GM12865 (cell line): ENCODE measurements around the gene FAM174C.

Source experiments
- DNase-seq: peaks from one replicate; pipeline ENCODE4 v3.0.0; 2010; ENCODE audit warnings: low read depth
- H3K4me3 ChIP-seq: 2 replicates; pipeline ENCODE4 v1.5.1; 2011; ENCODE audit warnings: mild to moderate bottlenecking, low read depth, low read length, control low read depth
- TF ChIP-seq, protein P1 (sequence below): IDR thresholded peaks from 2 replicates; pipeline ENCODE4 v1.5.1; 2011; ENCODE audit warnings: low read length, control low read depth, low read depth, inconsistent platforms; ENCODE audit not compliant: insufficient read depth; ENCODE audit errors: missing control alignments

Gene FAM174C

DNA sequence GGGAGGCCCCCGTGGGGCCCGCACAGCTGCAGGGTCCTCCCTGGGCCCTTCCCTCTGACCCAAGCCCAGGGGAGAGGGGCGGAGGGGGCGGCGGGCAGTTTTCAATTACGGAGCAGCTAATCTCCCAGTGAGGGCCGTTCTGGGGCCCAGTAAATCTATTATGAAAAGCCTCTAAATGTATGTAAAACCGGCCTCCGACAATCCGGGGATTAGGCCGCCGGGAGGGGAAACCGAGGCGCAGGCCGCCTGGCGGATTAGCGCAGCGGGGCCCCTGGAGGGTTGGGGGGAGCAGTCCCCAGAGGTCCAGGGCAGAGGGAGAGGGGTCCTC is 35.5 kb downstream of the FAM174C start:
- TF ChIP-seq, protein P1, sequence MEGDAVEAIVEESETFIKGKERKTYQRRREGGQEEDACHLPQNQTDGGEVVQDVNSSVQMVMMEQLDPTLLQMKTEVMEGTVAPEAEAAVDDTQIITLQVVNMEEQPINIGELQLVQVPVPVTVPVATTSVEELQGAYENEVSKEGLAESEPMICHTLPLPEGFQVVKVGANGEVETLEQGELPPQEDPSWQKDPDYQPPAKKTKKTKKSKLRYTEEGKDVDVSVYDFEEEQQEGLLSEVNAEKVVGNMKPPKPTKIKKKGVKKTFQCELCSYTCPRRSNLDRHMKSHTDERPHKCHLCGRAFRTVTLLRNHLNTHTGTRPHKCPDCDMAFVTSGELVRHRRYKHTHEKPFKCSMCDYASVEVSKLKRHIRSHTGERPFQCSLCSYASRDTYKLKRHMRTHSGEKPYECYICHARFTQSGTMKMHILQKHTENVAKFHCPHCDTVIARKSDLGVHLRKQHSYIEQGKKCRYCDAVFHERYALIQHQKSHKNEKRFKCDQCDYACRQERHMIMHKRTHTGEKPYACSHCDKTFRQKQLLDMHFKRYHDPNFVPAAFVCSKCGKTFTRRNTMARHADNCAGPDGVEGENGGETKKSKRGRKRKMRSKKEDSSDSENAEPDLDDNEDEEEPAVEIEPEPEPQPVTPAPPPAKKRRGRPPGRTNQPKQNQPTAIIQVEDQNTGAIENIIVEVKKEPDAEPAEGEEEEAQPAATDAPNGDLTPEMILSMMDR = no peak
- H3K4me3 ChIP-seq = no peak overlapping the region
- no peak for DNase-seq

DNA sequence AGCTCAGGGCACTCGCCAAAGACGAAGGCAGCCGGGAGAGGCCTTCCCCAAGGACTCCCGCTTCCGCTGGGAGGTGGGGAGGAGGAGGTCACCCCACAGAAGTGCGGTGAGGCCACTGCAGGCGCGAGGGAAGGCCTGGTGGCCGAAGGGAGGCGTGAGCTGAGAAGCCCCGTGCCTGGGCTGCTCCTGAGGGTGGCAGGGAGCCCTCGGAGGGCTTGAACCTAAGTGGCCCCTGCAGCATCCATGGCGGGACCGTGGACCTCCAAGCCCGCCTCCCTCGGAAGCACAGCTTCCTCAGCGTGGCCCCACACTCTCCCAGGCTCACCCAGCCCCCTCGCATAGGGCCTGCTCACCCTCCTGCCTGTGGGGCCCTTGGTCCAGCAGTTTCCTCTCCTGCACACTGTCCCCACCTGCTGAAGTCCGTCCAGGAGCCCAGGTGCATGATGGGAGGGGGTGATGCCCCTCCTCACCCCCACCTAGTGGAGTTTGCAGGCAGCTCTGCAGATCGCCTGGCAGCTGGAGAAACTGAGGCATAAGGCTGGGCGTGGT is 36.3 kb downstream of the FAM174C start:
- DNase-seq = no peak
- no peak overlapping the region for H3K4me3 ChIP-seq
- TF ChIP-seq, protein P1 = no peak

DNA sequence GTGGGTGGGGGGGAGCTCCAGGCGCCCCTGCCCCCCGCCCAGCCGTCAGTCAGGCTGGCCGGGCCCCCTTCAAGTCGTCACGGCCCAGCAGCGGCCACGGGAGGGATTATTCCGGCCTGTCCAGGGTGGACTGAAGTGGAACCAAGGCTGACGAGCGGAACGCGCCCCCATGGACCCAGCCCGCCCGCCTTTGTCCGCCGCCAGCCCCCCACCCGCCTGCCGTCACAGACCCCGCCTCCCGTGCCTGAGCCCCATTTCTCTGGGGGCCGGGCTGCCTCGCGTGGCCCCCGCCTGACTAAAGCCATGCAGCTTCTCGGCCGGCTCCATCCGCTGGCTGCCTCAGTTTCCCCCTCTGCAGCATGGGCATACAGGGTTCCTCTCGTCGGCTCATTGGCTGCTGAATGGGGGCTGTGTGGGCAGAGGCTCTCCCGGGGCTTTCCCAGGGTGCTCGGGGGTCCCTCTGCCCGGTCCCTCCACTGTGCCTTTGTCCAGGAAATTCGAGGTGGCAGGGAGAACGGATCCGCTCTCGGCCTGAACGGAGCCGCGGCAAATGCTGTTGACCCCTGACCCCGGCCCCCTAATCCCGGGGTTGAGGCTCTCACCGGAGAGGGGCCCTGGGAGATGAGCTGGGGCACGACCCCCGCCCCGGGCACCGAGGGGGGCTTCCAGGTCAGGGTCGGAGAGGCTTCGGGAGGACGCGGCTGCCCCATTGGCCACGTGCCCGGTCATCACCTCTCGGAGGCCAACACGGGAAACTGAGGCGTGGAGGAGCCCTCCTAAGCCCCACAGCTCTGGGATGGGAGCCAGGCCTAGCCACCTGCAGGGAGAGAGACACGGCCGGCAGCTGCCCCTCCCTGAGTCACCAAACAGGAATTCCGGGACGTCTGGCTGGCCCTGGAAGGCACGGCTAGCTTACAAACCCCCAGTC is 37.7 kb downstream of the FAM174C start:
- DNase-seq = no peak
- H3K4me3 ChIP-seq = no peak overlapping the region
- TF ChIP-seq, protein P1 = no peak

DNA sequence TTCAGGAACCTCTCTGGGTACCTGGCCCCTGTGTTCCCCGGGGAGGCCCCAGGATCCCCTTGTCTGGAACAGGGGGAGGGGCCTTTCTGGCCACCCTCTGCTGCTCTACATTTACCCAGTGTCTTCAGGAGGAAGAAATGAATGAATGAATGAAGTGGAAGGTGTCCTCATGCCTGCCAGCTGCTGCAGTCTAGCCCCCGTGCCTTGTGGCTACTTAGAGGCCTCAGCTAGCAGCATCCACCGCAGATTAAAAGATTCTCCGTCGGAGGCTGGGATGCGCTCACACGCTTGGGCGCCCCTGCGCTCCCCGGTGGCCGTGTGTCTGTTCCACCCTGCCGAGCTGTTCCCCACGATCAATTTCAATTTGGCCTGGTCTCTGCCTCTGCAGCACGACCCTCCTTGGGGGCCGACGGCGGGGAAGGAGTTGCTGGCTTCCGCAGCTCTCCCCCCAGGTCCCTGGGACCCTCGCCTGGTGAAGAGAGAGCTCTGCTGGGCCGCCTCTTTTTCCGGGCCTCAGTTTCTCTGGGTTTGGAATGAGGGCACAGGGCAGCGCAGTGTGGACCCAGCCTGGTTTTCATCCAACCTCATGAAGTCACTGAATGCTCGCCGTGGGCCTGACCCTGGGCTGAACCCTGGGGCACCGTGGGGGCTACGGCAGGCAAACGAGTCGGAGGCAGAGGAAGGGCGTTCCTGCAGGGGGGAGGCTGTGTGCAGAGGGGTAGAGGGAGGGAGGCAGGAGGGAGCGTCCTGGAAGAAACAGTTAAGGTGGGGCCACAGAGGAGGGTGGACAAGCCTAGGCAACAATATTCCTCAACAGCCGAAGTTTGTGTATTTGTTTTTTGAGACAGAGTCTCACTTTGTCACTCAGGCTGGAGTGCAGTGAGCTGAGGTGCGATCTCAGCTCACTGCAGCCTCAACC is 38.6 kb downstream of the FAM174C start:
- TF ChIP-seq, protein P1 = no peak
- H3K4me3 ChIP-seq = no peak overlapping the region
- no peak for DNase-seq

DNA sequence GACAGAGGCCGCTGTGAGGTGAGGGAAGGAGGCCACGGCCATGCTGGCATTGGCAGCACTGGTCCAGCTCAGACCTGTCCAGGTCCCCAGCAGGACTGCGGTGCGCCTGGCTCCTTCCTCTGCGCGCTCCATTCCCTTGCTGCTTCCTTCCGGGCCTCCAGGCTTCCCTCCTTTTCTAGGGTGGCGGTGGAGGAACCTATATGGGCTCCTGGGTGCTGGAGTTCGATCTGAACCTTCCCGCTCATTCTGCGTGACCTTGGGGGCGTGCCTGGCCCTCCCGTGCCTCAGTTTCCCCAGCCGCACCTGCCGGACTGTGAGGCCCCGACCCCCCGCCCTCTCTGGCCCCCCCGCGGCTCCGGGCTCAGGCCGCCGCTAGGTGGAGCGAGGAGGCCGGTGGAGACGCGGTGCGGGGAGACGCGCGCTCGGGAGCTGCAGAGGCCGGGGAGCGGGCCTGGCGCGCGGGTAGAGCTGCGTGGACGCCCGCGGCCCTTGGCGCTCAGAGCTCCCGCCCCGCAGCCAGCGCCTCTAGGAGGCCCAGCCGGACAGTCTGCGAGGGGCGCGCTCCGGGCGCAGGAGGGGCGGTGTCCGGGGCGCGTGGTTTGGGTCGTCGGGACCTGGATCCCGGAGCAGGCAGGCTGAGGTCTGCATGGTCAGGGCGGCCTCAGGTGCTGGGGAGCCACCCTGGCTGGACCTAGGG is 40.3 kb downstream of the FAM174C start:
- DNase-seq = peak; percentile 59
- TF ChIP-seq, protein P1 = peak; percentile 57
- H3K4me3 ChIP-seq = no peak overlapping the region

DNA sequence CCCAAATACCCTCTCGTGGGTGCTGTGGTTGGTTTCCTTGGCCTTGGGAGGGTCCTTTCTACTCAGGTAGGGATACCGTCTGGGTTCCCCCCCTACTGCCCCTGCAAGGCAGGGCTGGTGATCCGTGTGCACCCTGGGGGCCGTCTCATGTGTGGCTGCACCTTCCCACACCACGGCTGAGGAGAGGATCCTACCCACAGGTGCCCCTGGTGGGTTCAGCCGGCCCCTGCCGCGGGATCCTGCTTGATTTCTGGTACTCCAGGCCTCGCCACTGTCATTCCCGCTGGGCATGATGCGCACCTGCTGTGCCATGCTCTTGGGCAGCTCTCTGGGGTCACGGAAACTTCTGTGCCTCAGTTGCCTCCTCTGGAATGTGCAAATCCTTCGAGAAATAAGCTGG is 41.1 kb downstream of the FAM174C start:
- H3K4me3 ChIP-seq = no peak overlapping the region
- TF ChIP-seq, protein P1 = no peak
- no peak for DNase-seq
